Pancreas (tissue), 10 donors: ENCODE data around the gene SNRPA. TPM values are rescaled to one million over a fixed set of nuclear protein-coding genes. Genes with fewer than 3 reads are reported as not detected.

Experiments
- ATAC-seq, 4 donors: fragments of 200-7000 bp; cut with Tn5 transposase; one replicate each; pipeline versions ENCODE4 v1.8.0 to v1.9.1; 2020; ENCODE audit warnings: mild to moderate bottlenecking in 4 of 4, moderate library complexity in 4 of 4
- DNase-seq, 6 donors: peaks; one replicate each; pipeline ENCODE4 v3.0.0-alpha.2; 2020
- FAIRE-seq: peaks from 2 replicates; lab custom pipeline; 2012; peaks lifted over from hg19 to GRCh38; lab: Jason Lieb, UNC
- H3K27ac ChIP-seq, 4 donors: fragments of 200-600 bp; sonication (generic); 1 replicate in 3 of 4; 2 replicates in 1 of 4; pipeline versions ENCODE4 v1.5.0 to v1.8.0; 2020
- H3K27me3 ChIP-seq, 4 donors: fragments of 200-600 bp; one replicate each; pipeline ENCODE4 v1.8.0; 2021
- H3K36me3 ChIP-seq, 3 donors: fragments of 200-600 bp; sonication (generic) in 1 of 3; one replicate each; pipeline versions ENCODE4 v1.5.0 to v1.8.0; 2020 to 2021
- H3K4me1 ChIP-seq, 3 donors: fragments of 200-600 bp; one replicate each; pipeline ENCODE4 v1.8.0; 2021
- H3K4me3 ChIP-seq, 4 donors: fragments of 200-600 bp; sonication (generic) in 2 of 4; one replicate each; pipeline versions ENCODE4 v1.5.0 to v1.8.0; 2020 to 2021
- H3K9me3 ChIP-seq, 4 donors: fragments of 200-600 bp; one replicate each; pipeline ENCODE4 v1.8.0; 2021
- CTCF ChIP-seq, 4 donors: fragments of 200-600 bp; sonication (generic) in 3 of 4; IDR thresholded peaks; one replicate each; pipeline versions ENCODE4 v1.5.0 to v1.8.0; 2021; ENCODE audit warnings: antibody characterized with exemption in 4 of 4
- WGBS, 2 donors: extraction: QIAGEN DNeasy Blood & Tissue Kit; methylation state at CpG; one replicate each; pipeline ENCODE4 v1.1.7; 2013; 5-methylcytosine and 5-hydroxymethylcytosine counted together
- intact Hi-C, 3 donors: fragments of 100-400 bp; cut with DNase I; formaldehyde crosslinking; loops; one replicate each; pipeline versions ENCODE4 v1.11.1 to v1.14.2; 2022
- polyA plus RNA-seq, 2 donors: library from polyadenylated mRNA; stranded (reverse); fragments of 200-250 nt; gene quantifications; one replicate each; pipeline ENCODE4 v1.2.3, GENCODE V29; 2013
- total RNA-seq, 6 donors: library from RNA; stranded (reverse); fragmentation: NEBNext Ultra II Directional in 4 of 6; extraction: Animal tissue kit (Norgen Biotek cat#: 25700) in 4 of 6; gene quantifications; one replicate each; pipeline versions ENCODE4 v1.2.1 to v1.2.4, GENCODE V29; 2021 to 2023
- donor health status: healthy with polysubstance abuse.
- donor health status: DM: no; HTN: no; CAD: no; lungs with moderate emphysema.
- donor health status: DM: no; HTN: no; CAD: no.
- donor health status: control.
- donor health status: control.
- donor health status: Bipolar disorder and iron deficiency.
- donor health status: DM: yes; HTN: yes; CAD: no.
- donor health status: DM: no; HTN: no; CAD: no.
- donor health status: DM: no; HTN: no; CAD: no.
- donor health status: DM: yes; HTN: yes; CAD: no.

SNRPA gene
- total and polyA plus RNA-seq, 8 donors = 18.9 to 33.0 (median 26.3) TPM

DNA sequence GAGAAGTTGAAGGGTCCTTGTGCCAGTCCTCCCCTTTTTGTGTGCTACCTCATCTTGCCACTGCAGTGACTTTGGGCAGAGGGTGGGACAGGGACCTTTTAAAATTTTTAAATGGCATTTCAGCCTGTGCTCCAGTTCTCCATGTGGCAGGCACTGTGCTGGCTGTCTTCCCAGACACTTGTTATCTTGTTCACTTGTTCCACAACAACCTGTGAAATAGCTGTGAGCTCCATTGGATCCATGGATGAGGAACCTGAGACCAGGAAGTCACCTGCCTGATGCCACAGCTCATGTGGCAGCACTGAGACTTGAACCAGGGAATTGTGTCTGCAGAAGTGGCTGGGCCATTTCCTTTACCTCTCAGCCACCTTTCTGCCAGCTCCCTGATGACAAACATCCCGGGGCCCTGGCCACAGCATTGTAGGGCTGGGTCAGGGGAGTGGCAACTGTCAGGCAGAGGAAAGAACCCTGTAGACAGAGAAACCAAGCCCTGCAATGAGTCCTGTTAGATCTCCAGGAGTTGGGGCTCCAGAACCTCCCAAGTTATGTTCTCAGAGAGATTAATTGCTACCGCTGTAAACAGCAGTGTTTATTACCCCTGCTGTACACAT lies 54.4 kb downstream of the SNRPA start:
- Histone ChIP-seq H3K27me3 (no peaks in the 10 kb centered on the region), H3K9me3 (no peaks in the 10 kb centered on the region), H3K36me3 (no peaks in the 10 kb centered on the region), H3K4me3 (no peak overlapping the region), H3K4me1 (peaks cover 39 to 58% (median 49%) of the 10 kb centered on the region in 3 donors), H3K27ac (peak overlapping the region in 3 of 4 donors; percentile 22 to 68 (median 53))
- ATAC-seq = peak; percentile 12 to 55 (median 40)
- intact Hi-C loops = no loop called here
- WGBS, 2 donors = 55 to 63% methylated on average over 2 of the region's 2 CpGs
- FAIRE-seq = no peak
- peak in 3 of 6 donors; percentile 53 to 67 (median 64) for DNase-seq
- no peak for TF ChIP-seq CTCF (IDR thresholded peaks at IDR 0.05)

GRCh38 chr19:40806423-40807146 lies 55.6 kb downstream of the SNRPA start:
- Histone ChIP-seq H3K27ac (peak overlapping the region in 2 of 4 donors; percentile 53 to 68), H3K9me3 (no peaks in the 10 kb centered on the region), H3K4me1 (peaks cover 31 to 46% (median 41%) of the 10 kb centered on the region in 3 donors), H3K36me3 (no peaks in the 10 kb centered on the region), H3K27me3 (no peaks in the 10 kb centered on the region), H3K4me3 (no peak overlapping the region)
- peak in 3 of 4 donors; percentile 26 to 51 (median 27) for TF ChIP-seq CTCF (IDR thresholded peaks at IDR 0.05)
- ATAC-seq (peak in 2 of 4 donors; percentile 30 to 53), FAIRE-seq (no peak), DNase-seq (peak in 4 of 6 donors; percentile 41 to 72 (median 59))
- intact Hi-C loops = no loop called here
- WGBS, 2 donors = 59 to 64% methylated on average over 26 of the region's 26 CpGs

DNA sequence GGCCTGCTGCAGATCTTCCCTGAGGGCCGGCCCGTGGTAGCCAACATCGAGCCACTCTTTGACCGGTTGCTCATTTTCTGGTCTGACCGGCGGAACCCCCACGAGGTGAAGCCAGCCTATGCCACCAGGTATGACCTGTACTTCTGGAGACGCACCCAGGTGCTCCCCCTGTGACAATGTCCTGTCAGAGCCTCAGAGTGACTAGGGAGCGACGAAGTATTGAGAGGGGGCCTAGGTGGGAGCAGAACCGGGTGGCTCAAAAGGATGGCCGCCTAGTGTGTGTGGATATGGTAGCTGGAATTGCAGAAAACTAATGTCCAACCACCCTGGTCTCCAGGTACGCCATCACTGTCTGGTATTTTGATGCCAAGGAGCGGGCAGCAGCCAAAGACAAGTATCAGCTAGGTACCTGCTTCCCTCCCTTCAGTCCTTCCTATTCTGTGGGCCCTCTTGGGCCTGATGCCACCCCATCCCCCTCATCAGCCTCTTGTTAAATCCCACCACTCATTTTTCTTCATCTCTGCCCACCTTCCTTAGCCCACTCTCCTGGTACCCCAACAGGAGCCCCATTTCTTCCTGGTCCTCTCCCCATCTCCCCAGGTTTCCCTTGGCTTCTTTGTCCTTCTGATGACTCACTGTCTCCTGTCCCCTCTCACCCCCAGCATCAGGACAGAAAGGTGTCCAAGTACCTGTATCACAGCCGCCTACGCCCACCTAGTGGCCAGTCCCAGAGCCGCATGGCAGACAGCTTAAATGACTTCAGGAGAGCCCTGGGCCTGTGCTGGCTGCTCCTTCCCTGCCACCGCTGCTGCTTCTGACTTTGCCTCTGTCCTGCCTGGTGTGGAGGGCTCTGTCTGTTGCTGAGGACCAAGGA lies 56.4 kb downstream of the SNRPA start:
- Histone ChIP-seq H3K27ac (no peak overlapping the region), H3K27me3 (no peaks in the 10 kb centered on the region), H3K36me3 (no peaks in the 10 kb centered on the region), H3K4me3 (no peak overlapping the region), H3K9me3 (no peaks in the 10 kb centered on the region), H3K4me1 (peaks cover 26 to 38% (median 35%) of the 10 kb centered on the region in 3 donors)
- no peak for TF ChIP-seq CTCF (IDR thresholded peaks at IDR 0.05)
- FAIRE-seq (no peak), DNase-seq (peak in 1 of 6 donors; percentile 72), ATAC-seq (no peak)
- intact Hi-C loops = no loop called here
- WGBS, 2 donors = 75 to 77% methylated on average over 18 of the region's 18 CpGs

- Histone ChIP-seq H3K4me3 (no peak overlapping the region), H3K27me3 (no peaks in the 10 kb centered on the region), H3K27ac (no peak overlapping the region), H3K4me1 (peaks cover 26 to 32% (median 29%) of the 10 kb centered on the region in 3 donors), H3K9me3 (no peaks in the 10 kb centered on the region), H3K36me3 (no peaks in the 10 kb centered on the region)
- no peak for ATAC-seq
- intact Hi-C loops = no loop called here
- TF ChIP-seq CTCF (IDR thresholded peaks at IDR 0.05) = no peak
- no peak for DNase-seq
- WGBS, 2 donors = 91 to 92% methylated on average over 2 of the region's 2 CpGs
- FAIRE-seq = no peak
These were observed 57.0 kb downstream of the SNRPA start for GRCh38 chr19:40808021-40808325.
